Osteocyte (in vitro differentiated cells): ENCODE data around the gene TPD52L2. TPM values are rescaled to one million over a fixed set of nuclear protein-coding genes. Genes with fewer than 3 reads are reported as not detected.

Experiments used
- DNase-seq: peaks from one replicate; pipeline ENCODE4 v3.0.0; 2021; ENCODE audit warnings: mixed read lengths; ENCODE audit not compliant: unreplicated experiment; ENCODE audit errors: extremely low spot score
- H3K27ac Mint-ChIP-seq: one replicate; pipeline ENCODE4 v1.8.0; 2021; ENCODE audit warnings: mild to moderate bottlenecking, mixed read lengths; ENCODE audit not compliant: unreplicated experiment
- H3K27me3 Mint-ChIP-seq: one replicate; pipeline ENCODE4 v1.8.0; 2021; ENCODE audit warnings: mixed read lengths; ENCODE audit not compliant: unreplicated experiment
- H3K36me3 Mint-ChIP-seq: one replicate; pipeline ENCODE4 v1.8.0; 2021; ENCODE audit warnings: mixed read lengths; ENCODE audit not compliant: unreplicated experiment
- H3K4me1 Mint-ChIP-seq: one replicate; pipeline ENCODE4 v1.8.0; 2021; ENCODE audit warnings: mixed read lengths; ENCODE audit not compliant: unreplicated experiment
- H3K4me3 Mint-ChIP-seq: one replicate; pipeline ENCODE4 v1.8.0; 2021; ENCODE audit warnings: mild to moderate bottlenecking, moderate library complexity, mixed read lengths; ENCODE audit not compliant: unreplicated experiment
- H3K9me3 Mint-ChIP-seq: one replicate; pipeline ENCODE4 v1.8.0; 2021; ENCODE audit warnings: mixed read lengths; ENCODE audit not compliant: unreplicated experiment
- CTCF ChIP-seq: fragments of 200-600 bp; sonication (generic); IDR thresholded peaks from 2 replicates; pipeline ENCODE4 v1.5.0; 2021; ENCODE audit warnings: antibody characterized with exemption, mild to moderate bottlenecking, moderate library complexity
- total RNA-seq: library from RNA; stranded (reverse); gene quantifications from 2 replicates; pipeline ENCODE4 v1.2.1, GENCODE V29; 2021

TPD52L2 gene
- total RNA-seq, 1 donor from 2014 or later, result 102 TPM

DNA sequence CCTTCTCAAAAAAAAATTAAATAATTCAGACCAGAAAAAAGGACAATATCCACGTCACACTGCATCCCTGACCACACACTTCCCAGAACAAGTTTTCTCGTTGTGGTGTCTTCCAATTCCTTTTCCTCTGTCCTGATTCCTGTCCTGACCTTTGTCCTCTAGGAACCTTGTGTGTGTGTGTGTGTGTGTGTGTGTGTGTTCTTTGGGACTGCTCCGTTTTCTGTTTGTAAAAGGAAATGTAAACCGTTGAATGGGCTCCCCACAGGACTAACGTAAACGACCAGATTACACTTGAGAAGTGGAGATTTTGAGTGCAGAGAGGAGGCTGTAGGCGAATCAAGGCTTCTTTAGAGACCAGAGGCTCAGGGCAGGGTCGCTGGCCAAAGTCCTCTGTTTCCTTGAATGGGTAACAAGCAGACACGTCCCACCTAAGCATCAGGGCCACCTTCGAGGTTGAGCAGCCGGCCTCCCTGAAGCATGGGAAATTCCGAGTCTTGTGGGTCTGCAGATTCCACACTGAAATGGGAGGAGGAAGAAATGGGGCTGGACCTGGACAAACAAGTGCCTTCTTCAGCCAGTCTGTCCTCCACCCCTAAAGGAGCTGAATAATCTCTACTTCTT lies 41.3 kb upstream of the TPD52L2 start:
- no peak for TF ChIP-seq CTCF
- peaks cover 45% of the 10 kb centered on the region for H3K4me1 Mint-ChIP-seq
- peaks cover 7% of the 10 kb centered on the region for H3K36me3 Mint-ChIP-seq
- no peak overlapping the region for H3K27ac Mint-ChIP-seq
- H3K27me3 Mint-ChIP-seq, result no peaks in the 10 kb centered on the region
- H3K4me3 Mint-ChIP-seq, result no peak overlapping the region
- no peak for DNase-seq
- H3K9me3 Mint-ChIP-seq, result no peaks in the 10 kb centered on the region

GRCh38 chr20:63825331-63826118 lies 39.5 kb upstream of the TPD52L2 start:
- no peak for TF ChIP-seq CTCF
- Mint-ChIP-seq H3K36me3 (peaks cover 7% of the 10 kb centered on the region), H3K4me1 (peaks cover 47% of the 10 kb centered on the region), H3K4me3 (no peak overlapping the region), H3K27ac (no peak overlapping the region), H3K9me3 (no peaks in the 10 kb centered on the region), H3K27me3 (no peaks in the 10 kb centered on the region)
- no peak for DNase-seq

GRCh38 chr20:63826753-63827152 lies 38.3 kb upstream of the TPD52L2 start:
- TF ChIP-seq CTCF, result no peak
- DNase-seq, result no peak
- Mint-ChIP-seq H3K27ac (peak overlapping the region; percentile 3), H3K27me3 (no peaks in the 10 kb centered on the region), H3K9me3 (no peaks in the 10 kb centered on the region), H3K36me3 (peaks cover 7% of the 10 kb centered on the region), H3K4me1 (peaks cover 47% of the 10 kb centered on the region), H3K4me3 (no peak overlapping the region)

DNA sequence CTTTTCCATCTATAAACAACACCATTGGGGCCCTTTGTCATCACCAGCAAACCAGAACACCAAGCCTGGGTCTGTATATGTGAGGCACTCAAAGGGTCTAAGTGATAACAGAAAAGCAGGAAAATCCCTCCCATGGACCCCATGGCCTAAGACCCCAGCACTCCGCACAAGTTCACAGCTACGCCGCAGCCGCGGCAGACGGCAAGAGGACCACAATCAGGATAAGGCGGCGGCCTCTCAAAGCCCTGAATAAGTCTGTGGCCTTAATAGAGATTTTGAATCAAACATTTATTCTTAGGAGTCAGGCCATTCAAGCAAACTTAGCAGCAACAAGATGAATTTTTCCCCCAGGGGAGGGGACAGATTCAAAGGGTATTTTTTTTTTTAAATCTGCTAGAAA lies 36.9 kb upstream of the TPD52L2 start:
- no peak overlapping the region for H3K27ac Mint-ChIP-seq

More for the DNA sequence above, 36.9 kb upstream of the TPD52L2 start:
- Mint-ChIP-seq H3K27me3 (no peaks in the 10 kb centered on the region), H3K4me3 (no peak overlapping the region), H3K4me1 (peaks cover 47% of the 10 kb centered on the region), H3K36me3 (peaks cover 5% of the 10 kb centered on the region), H3K9me3 (no peaks in the 10 kb centered on the region)
- no peak for DNase-seq
- TF ChIP-seq CTCF, result no peak
